ENCODE measurements around the gene SEZ6.

GRCh38 chr17:28996554-28997096 is 9.2 kb downstream of the SEZ6 start:
- TF ChIP-seq CTCF (IDR thresholded peaks at IDR 0.05) (no peak), HMGXB4 (CRISPR knock-in tag; IDR thresholded peaks at IDR 0.05; ENCODE audit: borderline replicate concordance) (no peak), SMC3 (IDR thresholded peaks at IDR 0.05) (no peak), POLR2A (IDR thresholded peaks at IDR 0.05; ENCODE audit: low read length) (no peak), ELK1 (IDR thresholded peaks at IDR 0.05; ENCODE audit: low read depth, low read length) (no peak), CEBPB (IDR thresholded peaks at IDR 0.05) (no peak), USF2 (IDR thresholded peaks at IDR 0.05) (no peak), RAD21 (conservative IDR thresholded peaks at IDR 0.05 in 1 of 2, IDR thresholded peaks at IDR 0.05 in 1 of 2) (no peak), EP300 (IDR thresholded peaks at IDR 0.05) (no peak), RFX5 (IDR thresholded peaks at IDR 0.05) (no peak), HOXA7 (CRISPR knock-in tag; IDR thresholded peaks at IDR 0.05) (no peak), ZC3H11A (IDR thresholded peaks at IDR 0.05) (no peak), POLR2AphosphoS2 (conservative IDR thresholded peaks at IDR 0.05; ENCODE audit: low read length) (no peak)
